Measurements from ENCODE around the gene RAB27A. TPM values are rescaled to one million over a fixed set of nuclear protein-coding genes. Genes with fewer than 3 reads are reported as not detected.

Gene RAB27A
- total RNA-seq, 1 donor from 2014 or later = 5.9 TPM

DNA sequence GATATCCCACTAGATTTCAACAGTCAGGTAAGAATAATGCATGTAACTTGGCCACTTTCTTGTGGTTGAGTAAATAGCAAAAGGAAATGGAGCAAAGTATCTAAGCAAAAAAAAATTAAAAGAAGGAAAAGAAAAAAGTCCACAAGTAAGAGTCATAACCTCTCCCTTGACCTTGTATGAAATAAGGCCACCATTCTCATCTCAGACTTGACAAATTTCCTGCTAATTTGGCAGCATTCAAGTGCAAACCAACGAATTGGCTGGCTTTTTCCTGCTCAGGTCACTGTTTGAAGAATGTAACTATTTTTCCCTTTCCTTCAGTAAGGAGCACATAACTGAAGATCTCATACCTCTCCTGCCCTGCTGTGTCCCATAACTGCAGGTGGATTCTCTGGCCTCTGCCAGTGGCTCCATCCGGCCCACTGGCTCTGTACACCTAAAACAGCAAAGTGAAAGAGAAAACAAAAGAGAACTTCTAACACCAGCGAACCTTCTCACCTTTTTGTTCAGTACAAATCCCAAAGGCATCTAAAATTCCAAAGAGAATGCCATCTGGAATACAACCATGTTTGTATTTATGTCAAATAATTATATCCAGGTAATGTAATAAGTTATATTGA is 59.5 kb downstream of the RAB27A start:
- H3K27ac Mint-ChIP-seq (ENCODE audit: unreplicated experiment) = peak overlapping the region; percentile 53
- no peaks in the 10 kb centered on the region for H3K36me3 Mint-ChIP-seq (ENCODE audit: low read depth)
- no peak for DNase-seq (ENCODE audit: low read depth, low spot score)
- no peak overlapping the region for H3K4me3 Mint-ChIP-seq
- no peaks in the 10 kb centered on the region for H3K4me1 Mint-ChIP-seq
- no peaks in the 10 kb centered on the region for H3K27me3 Mint-ChIP-seq (ENCODE audit: low read depth)
- H3K9me3 Mint-ChIP-seq = no peaks in the 10 kb centered on the region
- TF ChIP-seq, protein P1, sequence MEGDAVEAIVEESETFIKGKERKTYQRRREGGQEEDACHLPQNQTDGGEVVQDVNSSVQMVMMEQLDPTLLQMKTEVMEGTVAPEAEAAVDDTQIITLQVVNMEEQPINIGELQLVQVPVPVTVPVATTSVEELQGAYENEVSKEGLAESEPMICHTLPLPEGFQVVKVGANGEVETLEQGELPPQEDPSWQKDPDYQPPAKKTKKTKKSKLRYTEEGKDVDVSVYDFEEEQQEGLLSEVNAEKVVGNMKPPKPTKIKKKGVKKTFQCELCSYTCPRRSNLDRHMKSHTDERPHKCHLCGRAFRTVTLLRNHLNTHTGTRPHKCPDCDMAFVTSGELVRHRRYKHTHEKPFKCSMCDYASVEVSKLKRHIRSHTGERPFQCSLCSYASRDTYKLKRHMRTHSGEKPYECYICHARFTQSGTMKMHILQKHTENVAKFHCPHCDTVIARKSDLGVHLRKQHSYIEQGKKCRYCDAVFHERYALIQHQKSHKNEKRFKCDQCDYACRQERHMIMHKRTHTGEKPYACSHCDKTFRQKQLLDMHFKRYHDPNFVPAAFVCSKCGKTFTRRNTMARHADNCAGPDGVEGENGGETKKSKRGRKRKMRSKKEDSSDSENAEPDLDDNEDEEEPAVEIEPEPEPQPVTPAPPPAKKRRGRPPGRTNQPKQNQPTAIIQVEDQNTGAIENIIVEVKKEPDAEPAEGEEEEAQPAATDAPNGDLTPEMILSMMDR (conservative IDR thresholded peaks at IDR 0.05) = no peak

DNA sequence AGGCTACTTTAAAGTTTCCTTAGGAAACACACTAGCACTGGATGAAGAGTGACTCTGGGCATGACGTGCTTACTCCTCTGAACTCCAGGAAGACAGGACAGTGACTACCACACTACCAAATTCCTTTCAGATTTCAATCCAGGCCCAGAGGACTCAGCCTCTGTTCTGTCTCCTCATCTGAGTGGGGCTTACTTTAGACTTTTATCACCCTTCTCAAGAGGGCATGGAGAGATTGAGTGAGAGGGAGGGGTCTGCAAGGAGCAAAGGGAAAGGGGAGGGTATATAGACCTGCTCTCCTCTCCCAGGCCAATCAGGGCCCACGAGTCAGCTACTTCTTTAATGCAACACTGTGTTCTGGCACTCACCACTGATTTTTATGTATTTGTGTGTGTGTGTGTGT is 63.5 kb downstream of the RAB27A start:
- no peaks in the 10 kb centered on the region for H3K36me3 Mint-ChIP-seq (ENCODE audit: low read depth)
- DNase-seq (ENCODE audit: low read depth, low spot score) = no peak
- no peak overlapping the region for H3K4me3 Mint-ChIP-seq
- TF ChIP-seq, protein P1 (conservative IDR thresholded peaks at IDR 0.05) = no peak
- H3K27ac Mint-ChIP-seq (ENCODE audit: unreplicated experiment) = no peak overlapping the region
- H3K4me1 Mint-ChIP-seq = no peaks in the 10 kb centered on the region
- no peaks in the 10 kb centered on the region for H3K27me3 Mint-ChIP-seq (ENCODE audit: low read depth)
- H3K9me3 Mint-ChIP-seq = no peaks in the 10 kb centered on the region

DNA sequence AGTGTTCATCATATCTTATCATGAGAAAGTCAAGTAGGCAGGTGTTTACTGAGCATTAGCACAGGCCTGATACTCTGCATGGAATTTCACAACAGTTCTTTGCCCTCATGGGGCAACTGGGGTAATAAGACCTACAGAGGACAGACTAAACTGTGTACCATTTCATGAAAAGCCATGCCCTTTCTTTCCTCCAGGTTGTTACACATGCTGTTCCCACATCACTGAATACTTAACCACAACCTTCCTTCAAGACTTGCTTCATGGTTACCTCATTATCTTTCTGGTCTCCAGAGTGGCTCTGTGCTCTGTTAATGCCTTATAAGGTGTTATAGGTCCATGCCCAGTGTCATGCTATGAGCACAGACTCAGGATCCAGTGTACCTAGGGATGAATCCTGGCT is 64.7 kb downstream of the RAB27A start:
- DNase-seq (ENCODE audit: low read depth, low spot score) = no peak
- H3K4me1 Mint-ChIP-seq = no peaks in the 10 kb centered on the region
- no peak overlapping the region for H3K4me3 Mint-ChIP-seq
- TF ChIP-seq, protein P1 (conservative IDR thresholded peaks at IDR 0.05) = no peak
- no peaks in the 10 kb centered on the region for H3K9me3 Mint-ChIP-seq
- no peaks in the 10 kb centered on the region for H3K36me3 Mint-ChIP-seq (ENCODE audit: low read depth)
- H3K27me3 Mint-ChIP-seq (ENCODE audit: low read depth) = no peaks in the 10 kb centered on the region
- H3K27ac Mint-ChIP-seq (ENCODE audit: unreplicated experiment) = no peak overlapping the region

DNA sequence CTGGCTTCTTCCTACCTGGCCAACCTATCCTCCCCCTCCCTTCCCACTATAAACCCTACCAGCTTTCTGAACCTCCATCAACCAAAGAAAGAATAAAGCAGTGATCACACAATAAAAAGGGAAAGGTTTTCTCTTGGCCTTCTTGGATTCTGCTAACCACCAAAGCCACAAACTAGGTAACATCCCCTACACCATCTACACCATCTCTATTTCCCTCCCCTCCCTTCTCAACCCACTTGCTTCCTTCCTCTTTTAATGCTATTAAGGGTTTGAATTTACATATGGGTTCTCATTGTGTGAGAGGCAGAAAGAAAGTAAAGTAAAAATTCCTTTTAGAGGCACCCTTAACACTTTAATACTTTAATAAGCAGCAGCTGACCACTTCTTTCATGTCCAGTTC is 67.0 kb downstream of the RAB27A start:
- DNase-seq (ENCODE audit: low read depth, low spot score) = no peak
- no peaks in the 10 kb centered on the region for H3K4me1 Mint-ChIP-seq
- no peaks in the 10 kb centered on the region for H3K9me3 Mint-ChIP-seq
- H3K4me3 Mint-ChIP-seq = no peak overlapping the region
- no peak overlapping the region for H3K27ac Mint-ChIP-seq (ENCODE audit: unreplicated experiment)
- no peaks in the 10 kb centered on the region for H3K36me3 Mint-ChIP-seq (ENCODE audit: low read depth)
- H3K27me3 Mint-ChIP-seq (ENCODE audit: low read depth) = no peaks in the 10 kb centered on the region
- TF ChIP-seq, protein P1 (conservative IDR thresholded peaks at IDR 0.05) = no peak

DNA sequence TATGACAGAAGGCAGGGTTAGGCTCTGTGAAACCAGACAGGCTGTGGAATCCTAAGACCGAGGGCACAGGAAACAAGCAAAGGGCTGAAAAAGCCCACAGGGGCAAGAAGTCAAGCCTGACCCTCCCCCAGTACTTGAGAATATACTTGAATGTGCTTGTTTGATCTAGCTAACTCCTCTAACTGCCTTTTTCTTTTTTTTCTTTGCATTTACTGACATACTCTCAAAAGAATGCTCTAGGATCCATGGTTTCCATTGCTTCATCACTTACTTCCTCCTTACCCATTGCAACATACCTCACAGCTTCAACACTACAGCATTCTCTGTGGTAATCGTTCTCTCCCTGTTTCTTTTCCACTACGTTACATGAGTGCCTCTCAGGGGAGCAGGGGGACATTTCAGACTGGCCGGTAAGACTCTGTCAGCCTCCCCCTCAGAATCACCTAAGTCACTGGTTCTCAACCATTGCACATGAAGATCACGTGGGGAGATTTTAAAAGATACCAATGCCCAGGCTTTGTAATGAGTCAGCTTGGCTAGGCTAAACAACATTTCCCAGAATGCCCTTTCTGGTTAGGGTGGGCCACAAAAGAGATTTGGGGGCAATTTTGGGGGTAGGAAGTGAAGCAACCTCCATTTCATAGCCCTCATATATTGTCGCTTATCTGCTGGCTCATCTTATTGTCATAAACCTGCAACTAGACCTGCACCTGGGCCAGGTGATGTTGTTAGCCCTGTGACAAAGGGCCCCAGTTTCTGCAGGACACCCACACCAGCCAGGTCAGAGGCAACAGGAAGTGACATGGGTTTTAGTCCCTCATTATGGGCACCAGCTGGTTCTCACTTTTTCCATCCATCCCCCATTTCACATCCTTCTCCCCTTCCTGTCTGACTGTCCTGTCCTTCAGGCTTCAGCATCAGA is 68.3 kb downstream of the RAB27A start:
- Mint-ChIP-seq H3K4me1 (no peaks in the 10 kb centered on the region), H3K4me3 (no peak overlapping the region), H3K27me3 (ENCODE audit: low read depth) (no peaks in the 10 kb centered on the region), H3K36me3 (ENCODE audit: low read depth) (no peaks in the 10 kb centered on the region), H3K27ac (ENCODE audit: unreplicated experiment) (no peak overlapping the region), H3K9me3 (no peaks in the 10 kb centered on the region)
- TF ChIP-seq, protein P1 (conservative IDR thresholded peaks at IDR 0.05) = no peak
- DNase-seq (ENCODE audit: low read depth, low spot score) = no peak
